ENCODE measurements around the gene RPTOR. TPM values are rescaled to one million over a fixed set of nuclear protein-coding genes. Genes with fewer than 3 reads are reported as not detected.

Gene RPTOR
- total RNA-seq, 2 experiments from 2014 or later, result 48.1 to 87.8 TPM

- POLR2A ChIA-PET, result no interaction called here
- CTCF ChIA-PET (ENCODE audit: unreplicated experiment), result interaction anchor here (0.6 kb wide), 1 partner anchor 12 kb away, joined by 4 read pairs; no protein-coding TSS in a partner anchor
- no peak for TF ChIP-seq EZH2phosphoT487 (IDR thresholded peaks at IDR 0.05; ENCODE audit: borderline replicate concordance, low read depth, low read length)
- TF ChIP-seq, protein P1, sequence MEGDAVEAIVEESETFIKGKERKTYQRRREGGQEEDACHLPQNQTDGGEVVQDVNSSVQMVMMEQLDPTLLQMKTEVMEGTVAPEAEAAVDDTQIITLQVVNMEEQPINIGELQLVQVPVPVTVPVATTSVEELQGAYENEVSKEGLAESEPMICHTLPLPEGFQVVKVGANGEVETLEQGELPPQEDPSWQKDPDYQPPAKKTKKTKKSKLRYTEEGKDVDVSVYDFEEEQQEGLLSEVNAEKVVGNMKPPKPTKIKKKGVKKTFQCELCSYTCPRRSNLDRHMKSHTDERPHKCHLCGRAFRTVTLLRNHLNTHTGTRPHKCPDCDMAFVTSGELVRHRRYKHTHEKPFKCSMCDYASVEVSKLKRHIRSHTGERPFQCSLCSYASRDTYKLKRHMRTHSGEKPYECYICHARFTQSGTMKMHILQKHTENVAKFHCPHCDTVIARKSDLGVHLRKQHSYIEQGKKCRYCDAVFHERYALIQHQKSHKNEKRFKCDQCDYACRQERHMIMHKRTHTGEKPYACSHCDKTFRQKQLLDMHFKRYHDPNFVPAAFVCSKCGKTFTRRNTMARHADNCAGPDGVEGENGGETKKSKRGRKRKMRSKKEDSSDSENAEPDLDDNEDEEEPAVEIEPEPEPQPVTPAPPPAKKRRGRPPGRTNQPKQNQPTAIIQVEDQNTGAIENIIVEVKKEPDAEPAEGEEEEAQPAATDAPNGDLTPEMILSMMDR (conservative IDR thresholded peaks at IDR 0.05; ENCODE audit: low read length), result no peak
- no peaks in the 10 kb centered on the region for H3K79me2 ChIP-seq (ENCODE audit: insufficient read depth, low read depth, low read length)
- no TSS peak for BruUV-seq (replicated peaks)
- no peak overlapping the region for H2AFZ ChIP-seq (ENCODE audit: low read length)
- H3K4me2 ChIP-seq (ENCODE audit: low read length), result no peak overlapping the region
- no peak overlapping the region for H3K4me3 ChIP-seq (ENCODE audit: low read depth, low read length, poor library complexity, severe bottlenecking)
- H3K9me2 ChIP-seq (ENCODE audit: insufficient read depth, low read length), result no peaks in the 10 kb centered on the region
- H3K27ac ChIP-seq (ENCODE audit: low read depth, low read length, poor library complexity, severe bottlenecking), result no peak overlapping the region
- H3K9me3 ChIP-seq (ENCODE audit: low read length), result peaks cover 21% of the 10 kb centered on the region
- no peak for DNase-seq (ENCODE audit: low spot score)
- H4K20me1 ChIP-seq (ENCODE audit: insufficient read depth, low read length), result no peaks in the 10 kb centered on the region
- H3K4me1 ChIP-seq (ENCODE audit: insufficient read depth, low read length, poor library complexity, severe bottlenecking), result peaks cover 11% of the 10 kb centered on the region
- intact Hi-C loops (cut with micrococcal nuclease; ENCODE audit: unreplicated experiment), result no loop called here
- peaks cover 21% of the 10 kb centered on the region for H3K36me3 ChIP-seq (ENCODE audit: insufficient read depth, low read length)
Measured at GRCh38 chr17:80802626-80803450, 258.2 kb downstream of the RPTOR start.

- BruUV-seq (replicated peaks), result no TSS peak
- no peaks in the 10 kb centered on the region for H3K9me2 ChIP-seq (ENCODE audit: insufficient read depth, low read length)
- no peak for DNase-seq (ENCODE audit: low spot score)
- no peak overlapping the region for H3K27ac ChIP-seq (ENCODE audit: low read depth, low read length, poor library complexity, severe bottlenecking)
- no peak for TF ChIP-seq EZH2phosphoT487 (IDR thresholded peaks at IDR 0.05; ENCODE audit: borderline replicate concordance, low read depth, low read length)
- TF ChIP-seq, protein P1 (conservative IDR thresholded peaks at IDR 0.05; ENCODE audit: low read length), result no peak
- no peak overlapping the region for H2AFZ ChIP-seq (ENCODE audit: low read length)
- H3K4me2 ChIP-seq (ENCODE audit: low read length), result no peak overlapping the region
- no peaks in the 10 kb centered on the region for H4K20me1 ChIP-seq (ENCODE audit: insufficient read depth, low read length)
- CTCF ChIA-PET (ENCODE audit: unreplicated experiment), result no interaction called here
- H3K9me3 ChIP-seq (ENCODE audit: low read length), result peaks cover 21% of the 10 kb centered on the region
- H3K4me1 ChIP-seq (ENCODE audit: insufficient read depth, low read length, poor library complexity, severe bottlenecking), result peaks cover 11% of the 10 kb centered on the region
- intact Hi-C loops (cut with micrococcal nuclease; ENCODE audit: unreplicated experiment), result no loop called here
- POLR2A ChIA-PET, result no interaction called here
- H3K36me3 ChIP-seq (ENCODE audit: insufficient read depth, low read length), result peaks cover 23% of the 10 kb centered on the region
- no peak overlapping the region for H3K4me3 ChIP-seq (ENCODE audit: low read depth, low read length, poor library complexity, severe bottlenecking)
- no peaks in the 10 kb centered on the region for H3K79me2 ChIP-seq (ENCODE audit: insufficient read depth, low read depth, low read length)
Measured at GRCh38 chr17:80803451-80804428, 259.1 kb downstream of the RPTOR start.

Measured in OCI-LY7 (cell line).